WTC11 (cell line): ENCODE data around the gene CPAMD8.

Experiments
- FOXP1 ChIP-seq: sonication (generic); formaldehyde crosslinking; IDR thresholded peaks from 2 replicates; pipeline ENCODE4 v1.8.0; 2022; ENCODE audit warnings: missing genetic modification reagents, mild to moderate bottlenecking, moderate library complexity, borderline replicate concordance
- SP1 ChIP-seq: sonication (generic); formaldehyde crosslinking; conservative IDR thresholded peaks from 2 replicates; pipeline ENCODE4 v1.8.1; 2022; ENCODE audit warnings: missing genetic modification reagents
- TCF7 ChIP-seq: sonication (generic); formaldehyde crosslinking; IDR thresholded peaks from 2 replicates; pipeline ENCODE4 v1.8.0; 2022; ENCODE audit warnings: mild to moderate bottlenecking, low read depth, missing genetic modification reagents, moderate library complexity
- TF ChIP-seq, protein P1 (sequence below): fragments of 200-600 bp; IDR thresholded peaks from 2 replicates; pipeline ENCODE4 v1.8.0; 2022; ENCODE audit warnings: antibody characterized with exemption

DNA sequence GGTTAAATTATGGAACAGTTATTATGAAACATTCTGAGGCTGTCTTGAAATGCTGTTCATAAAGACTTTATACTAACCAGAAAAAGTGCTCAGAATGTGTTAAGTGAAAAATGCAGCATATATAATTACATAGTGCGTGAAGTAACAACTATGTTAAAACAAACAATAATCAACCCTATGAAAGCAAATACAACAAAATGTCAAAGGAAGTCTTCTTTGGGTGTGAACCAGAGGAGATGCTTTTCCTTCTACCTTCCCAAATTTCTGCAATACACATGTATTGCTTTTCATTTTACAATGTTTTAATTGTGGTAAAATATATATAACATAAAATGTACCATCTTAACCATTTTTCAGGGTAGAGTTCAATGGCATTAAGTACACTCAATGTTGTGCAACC lies 92.1 kb downstream of the CPAMD8 start:
- TF ChIP-seq FOXP1 (CRISPR knock-in tag) (no peak), TCF7 (no peak), SP1 (CRISPR knock-in tag) (no peak)
- TF ChIP-seq, protein P1, sequence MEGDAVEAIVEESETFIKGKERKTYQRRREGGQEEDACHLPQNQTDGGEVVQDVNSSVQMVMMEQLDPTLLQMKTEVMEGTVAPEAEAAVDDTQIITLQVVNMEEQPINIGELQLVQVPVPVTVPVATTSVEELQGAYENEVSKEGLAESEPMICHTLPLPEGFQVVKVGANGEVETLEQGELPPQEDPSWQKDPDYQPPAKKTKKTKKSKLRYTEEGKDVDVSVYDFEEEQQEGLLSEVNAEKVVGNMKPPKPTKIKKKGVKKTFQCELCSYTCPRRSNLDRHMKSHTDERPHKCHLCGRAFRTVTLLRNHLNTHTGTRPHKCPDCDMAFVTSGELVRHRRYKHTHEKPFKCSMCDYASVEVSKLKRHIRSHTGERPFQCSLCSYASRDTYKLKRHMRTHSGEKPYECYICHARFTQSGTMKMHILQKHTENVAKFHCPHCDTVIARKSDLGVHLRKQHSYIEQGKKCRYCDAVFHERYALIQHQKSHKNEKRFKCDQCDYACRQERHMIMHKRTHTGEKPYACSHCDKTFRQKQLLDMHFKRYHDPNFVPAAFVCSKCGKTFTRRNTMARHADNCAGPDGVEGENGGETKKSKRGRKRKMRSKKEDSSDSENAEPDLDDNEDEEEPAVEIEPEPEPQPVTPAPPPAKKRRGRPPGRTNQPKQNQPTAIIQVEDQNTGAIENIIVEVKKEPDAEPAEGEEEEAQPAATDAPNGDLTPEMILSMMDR: no peak
